Measurements from ENCODE around the gene DAGLA. TPM values are rescaled to one million over a fixed set of nuclear protein-coding genes. Genes with fewer than 3 reads are reported as not detected.

DAGLA gene
- total RNA-seq, 4 donors from 2014 or later = 1.7 to 6.9 (median 2.9) TPM

DNA sequence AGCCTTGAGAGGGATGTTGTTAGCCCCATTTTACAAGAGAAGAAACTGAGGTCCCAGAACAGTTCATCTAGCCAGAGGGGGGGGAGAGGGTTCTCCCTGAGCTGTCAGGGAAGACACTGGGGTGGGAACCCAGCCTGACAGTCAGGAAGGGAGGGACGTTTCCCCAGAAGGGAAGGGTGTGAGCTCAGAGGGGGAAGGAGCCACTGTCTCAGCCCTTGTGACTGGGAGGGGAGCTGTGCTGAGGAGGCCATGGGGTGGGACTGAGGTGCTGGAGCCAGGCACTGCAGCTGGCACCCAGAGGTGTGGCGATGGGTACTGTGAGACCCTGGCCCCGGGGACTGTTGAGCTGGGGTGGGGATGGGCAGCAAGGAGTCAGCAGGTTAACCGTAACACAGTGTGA is 35.7 kb downstream of the DAGLA start:
- Histone ChIP-seq H3K27me3 (no peaks in the 10 kb centered on the region), H3K27ac (no peak overlapping the region), H3K36me3 (peaks cover 0 to 9% (median 0%) of the 10 kb centered on the region in 3 donors), H3K4me3 (no peak overlapping the region), H3K9me3 (no peaks in the 10 kb centered on the region), H3K4me1 (peaks cover 3 to 51% (median 7%) of the 10 kb centered on the region in 3 donors)
- 69 to 70% methylated on average over 2 to 4 of the region's 4 CpGs for WGBS, 2 donors
- TF ChIP-seq, protein P1, sequence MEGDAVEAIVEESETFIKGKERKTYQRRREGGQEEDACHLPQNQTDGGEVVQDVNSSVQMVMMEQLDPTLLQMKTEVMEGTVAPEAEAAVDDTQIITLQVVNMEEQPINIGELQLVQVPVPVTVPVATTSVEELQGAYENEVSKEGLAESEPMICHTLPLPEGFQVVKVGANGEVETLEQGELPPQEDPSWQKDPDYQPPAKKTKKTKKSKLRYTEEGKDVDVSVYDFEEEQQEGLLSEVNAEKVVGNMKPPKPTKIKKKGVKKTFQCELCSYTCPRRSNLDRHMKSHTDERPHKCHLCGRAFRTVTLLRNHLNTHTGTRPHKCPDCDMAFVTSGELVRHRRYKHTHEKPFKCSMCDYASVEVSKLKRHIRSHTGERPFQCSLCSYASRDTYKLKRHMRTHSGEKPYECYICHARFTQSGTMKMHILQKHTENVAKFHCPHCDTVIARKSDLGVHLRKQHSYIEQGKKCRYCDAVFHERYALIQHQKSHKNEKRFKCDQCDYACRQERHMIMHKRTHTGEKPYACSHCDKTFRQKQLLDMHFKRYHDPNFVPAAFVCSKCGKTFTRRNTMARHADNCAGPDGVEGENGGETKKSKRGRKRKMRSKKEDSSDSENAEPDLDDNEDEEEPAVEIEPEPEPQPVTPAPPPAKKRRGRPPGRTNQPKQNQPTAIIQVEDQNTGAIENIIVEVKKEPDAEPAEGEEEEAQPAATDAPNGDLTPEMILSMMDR (IDR thresholded peaks at IDR 0.05) = no peak
- TF ChIP-seq POLR2A (IDR thresholded peaks at IDR 0.05) = no peak
- intact Hi-C loops (cut with DNase I) = no loop called here
- DNase-seq = no peak

DNA sequence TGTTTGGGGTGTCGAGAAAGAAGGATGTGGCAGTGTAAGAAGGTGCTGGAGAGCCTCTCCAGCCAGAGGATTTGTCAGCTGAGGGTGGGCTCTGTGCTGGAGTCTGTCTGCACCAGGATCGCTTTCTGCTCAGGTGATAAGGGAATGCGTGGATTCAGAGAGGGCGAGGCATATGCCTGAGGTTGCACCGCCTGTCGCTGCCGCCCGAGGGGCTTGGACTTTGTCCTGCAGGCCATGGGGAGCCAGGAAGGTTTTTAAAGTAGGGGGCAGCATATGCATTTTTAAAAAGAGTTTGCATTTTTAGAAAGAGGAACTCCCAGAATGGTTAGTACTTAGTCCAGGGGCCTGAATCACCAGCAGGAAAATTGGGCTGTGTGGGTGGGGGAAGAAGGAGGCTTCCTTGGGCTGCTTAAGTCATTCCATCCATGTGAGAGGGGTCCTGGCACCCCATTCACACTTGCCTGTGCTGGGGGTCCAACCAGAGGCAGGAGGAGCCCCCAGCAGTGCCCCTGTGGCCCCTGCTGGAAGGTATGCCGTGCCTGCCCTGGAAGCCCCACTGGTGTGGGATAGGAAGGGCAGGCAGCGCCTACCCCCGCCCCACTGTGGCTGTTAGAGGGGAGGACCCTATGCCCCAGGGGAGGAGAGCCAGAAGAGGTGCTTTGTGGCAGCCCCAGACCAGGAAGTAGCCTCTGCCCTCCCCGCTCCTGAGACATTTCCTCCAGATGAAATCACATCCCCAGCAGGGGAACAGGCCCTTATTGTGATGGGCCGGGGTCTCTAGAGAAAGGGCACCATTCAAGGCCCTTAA is 36.5 kb downstream of the DAGLA start:
- peaks cover 3 to 43% (median 7%) of the 10 kb centered on the region in 3 donors for H3K4me1 ChIP-seq
- no peaks in the 10 kb centered on the region for H3K27me3 ChIP-seq
- DNase-seq = no peak
- TF ChIP-seq, protein P1 (IDR thresholded peaks at IDR 0.05) = no peak
- no peak for TF ChIP-seq POLR2A (IDR thresholded peaks at IDR 0.05)
- peaks cover 0 to 15% (median 0%) of the 10 kb centered on the region in 3 donors for H3K36me3 ChIP-seq
- H3K27ac ChIP-seq = no peak overlapping the region
- no peak overlapping the region for H3K4me3 ChIP-seq
- whole genome bisulfite sequencing, 2 donors = 53 to 89% methylated on average over 8 to 10 of the region's 13 CpGs
- intact Hi-C loops (cut with DNase I) = no loop called here
- no peaks in the 10 kb centered on the region for H3K9me3 ChIP-seq

DNA sequence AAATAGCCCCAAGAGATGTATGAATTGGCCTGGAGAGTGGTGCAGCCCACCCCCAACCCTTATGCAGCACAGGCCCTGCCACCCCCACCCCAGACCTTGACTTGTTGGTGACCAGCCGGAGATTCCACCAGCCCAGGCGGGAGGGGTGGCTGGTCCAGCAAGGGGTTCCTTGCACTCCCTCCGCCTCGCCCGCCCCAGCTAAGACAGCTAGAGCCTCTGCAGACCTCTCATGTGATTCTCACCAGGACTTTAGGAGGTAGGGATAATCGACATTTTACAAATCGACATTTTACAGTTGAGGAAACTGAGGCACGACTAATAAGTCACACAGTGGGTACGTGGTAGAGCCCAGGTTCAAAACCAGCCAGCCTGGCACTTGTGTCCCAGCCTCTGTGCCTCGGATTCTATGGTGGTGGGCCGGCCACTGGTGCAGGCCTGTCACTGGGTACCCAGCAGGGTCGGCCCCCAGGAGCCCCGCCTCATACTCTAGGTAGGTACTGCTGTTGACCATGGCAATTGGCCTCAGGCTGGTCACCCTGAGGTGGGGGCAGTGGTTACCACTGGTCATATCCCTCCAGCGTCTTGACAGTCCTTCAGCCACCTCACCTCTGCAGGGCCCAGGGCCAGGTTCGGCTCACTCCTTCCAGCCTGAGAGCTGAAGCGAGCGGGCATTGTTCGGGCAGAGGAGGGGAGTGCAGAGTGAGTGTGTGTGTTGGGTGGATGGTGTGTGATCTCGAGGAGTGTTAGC is 37.3 kb downstream of the DAGLA start:
- no peak overlapping the region for H3K4me3 ChIP-seq
- no peak overlapping the region for H3K27ac ChIP-seq
- peaks cover 3 to 35% (median 5%) of the 10 kb centered on the region in 3 donors for H3K4me1 ChIP-seq
- WGBS, 2 donors = 75 to 85% methylated on average over 7 to 11 of the region's 19 CpGs
- no peak for DNase-seq
- no peak for TF ChIP-seq POLR2A (IDR thresholded peaks at IDR 0.05)
- TF ChIP-seq, protein P1 (IDR thresholded peaks at IDR 0.05) = no peak
- no peaks in the 10 kb centered on the region for H3K27me3 ChIP-seq
- intact Hi-C loops (cut with DNase I) = no loop called here
- H3K36me3 ChIP-seq = peaks cover 0 to 18% (median 0%) of the 10 kb centered on the region in 3 donors
- H3K9me3 ChIP-seq = no peaks in the 10 kb centered on the region

DNA sequence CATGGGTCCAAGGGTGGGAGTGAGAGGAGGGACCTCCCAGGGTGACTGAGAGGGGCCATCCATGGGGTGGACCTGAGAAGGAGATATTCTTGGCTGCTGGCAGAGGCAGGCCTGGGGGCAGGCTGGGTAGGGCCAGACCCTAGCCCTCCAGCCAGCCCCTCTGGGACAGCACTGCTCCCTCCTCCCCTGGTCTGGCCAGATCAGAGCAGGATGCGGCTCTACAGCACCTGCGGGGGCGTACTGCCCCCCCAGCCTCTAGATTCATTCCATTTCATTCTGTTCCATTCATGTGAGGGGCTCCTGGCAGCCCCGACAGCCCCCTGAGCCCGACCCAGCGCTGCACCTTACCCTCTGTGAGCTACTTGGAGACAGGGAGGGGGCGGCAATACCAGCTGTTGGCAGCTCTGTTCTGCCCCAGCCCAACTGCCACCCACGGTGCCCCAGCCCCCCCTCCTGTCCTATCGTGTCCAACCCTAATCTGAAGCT is 37.9 kb downstream of the DAGLA start:
- TF ChIP-seq, protein P1 (IDR thresholded peaks at IDR 0.05) = no peak
- TF ChIP-seq POLR2A (IDR thresholded peaks at IDR 0.05) = no peak
- peaks cover 3 to 31% (median 3%) of the 10 kb centered on the region in 3 donors for H3K4me1 ChIP-seq
- intact Hi-C loops (cut with DNase I) = no loop called here
- H3K27ac ChIP-seq = peak overlapping the region in 3 of 4 donors; percentile 1 to 57 (median 23)
- peaks cover 0 to 25% (median 0%) of the 10 kb centered on the region in 3 donors for H3K36me3 ChIP-seq
- H3K27me3 ChIP-seq = no peaks in the 10 kb centered on the region
- peak overlapping the region in 3 of 4 donors; percentile 20 to 60 (median 39) for H3K4me3 ChIP-seq
- no peaks in the 10 kb centered on the region for H3K9me3 ChIP-seq
- no peak for DNase-seq
- WGBS, 2 donors = 43 to 59% methylated on average over 6 to 8 of the region's 9 CpGs
